ENCODE measurements around the gene MGAT4A.

DNA sequence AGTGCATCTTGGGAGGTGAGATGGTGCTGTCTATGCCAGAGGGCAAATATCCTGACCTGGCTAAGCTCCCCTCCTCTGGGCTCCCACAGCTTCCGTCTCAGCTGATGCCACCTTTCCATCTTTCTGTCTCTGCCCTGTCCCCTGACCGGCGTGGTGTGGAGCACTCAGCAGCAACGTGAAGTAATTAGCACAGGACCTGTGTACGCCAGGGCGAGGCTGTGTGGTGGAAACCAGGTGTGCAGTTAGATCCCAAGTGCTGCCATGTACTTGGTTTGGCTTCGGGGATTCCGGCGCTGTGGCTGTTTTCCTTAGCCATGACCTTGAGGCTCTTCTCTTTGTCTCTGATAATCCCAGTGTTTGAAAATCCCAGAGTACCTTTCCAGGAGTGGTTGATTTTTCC, 159.1 kb downstream of the MGAT4A start:
- TF ChIP-seq, protein P1, sequence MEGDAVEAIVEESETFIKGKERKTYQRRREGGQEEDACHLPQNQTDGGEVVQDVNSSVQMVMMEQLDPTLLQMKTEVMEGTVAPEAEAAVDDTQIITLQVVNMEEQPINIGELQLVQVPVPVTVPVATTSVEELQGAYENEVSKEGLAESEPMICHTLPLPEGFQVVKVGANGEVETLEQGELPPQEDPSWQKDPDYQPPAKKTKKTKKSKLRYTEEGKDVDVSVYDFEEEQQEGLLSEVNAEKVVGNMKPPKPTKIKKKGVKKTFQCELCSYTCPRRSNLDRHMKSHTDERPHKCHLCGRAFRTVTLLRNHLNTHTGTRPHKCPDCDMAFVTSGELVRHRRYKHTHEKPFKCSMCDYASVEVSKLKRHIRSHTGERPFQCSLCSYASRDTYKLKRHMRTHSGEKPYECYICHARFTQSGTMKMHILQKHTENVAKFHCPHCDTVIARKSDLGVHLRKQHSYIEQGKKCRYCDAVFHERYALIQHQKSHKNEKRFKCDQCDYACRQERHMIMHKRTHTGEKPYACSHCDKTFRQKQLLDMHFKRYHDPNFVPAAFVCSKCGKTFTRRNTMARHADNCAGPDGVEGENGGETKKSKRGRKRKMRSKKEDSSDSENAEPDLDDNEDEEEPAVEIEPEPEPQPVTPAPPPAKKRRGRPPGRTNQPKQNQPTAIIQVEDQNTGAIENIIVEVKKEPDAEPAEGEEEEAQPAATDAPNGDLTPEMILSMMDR (IDR thresholded peaks at IDR 0.05): no peak
- TF ChIP-seq POLR2A (IDR thresholded peaks at IDR 0.05): no peak
- no peak for TF ChIP-seq EP300 (IDR thresholded peaks at IDR 0.05)
